ENCODE results near the gene MICAL2. TPM values are rescaled to one million over a fixed set of nuclear protein-coding genes. Genes with fewer than 3 reads are reported as not detected.

MICAL2 gene
- total RNA-seq, 1 experiment from 2014 or later: 191 TPM

DNA sequence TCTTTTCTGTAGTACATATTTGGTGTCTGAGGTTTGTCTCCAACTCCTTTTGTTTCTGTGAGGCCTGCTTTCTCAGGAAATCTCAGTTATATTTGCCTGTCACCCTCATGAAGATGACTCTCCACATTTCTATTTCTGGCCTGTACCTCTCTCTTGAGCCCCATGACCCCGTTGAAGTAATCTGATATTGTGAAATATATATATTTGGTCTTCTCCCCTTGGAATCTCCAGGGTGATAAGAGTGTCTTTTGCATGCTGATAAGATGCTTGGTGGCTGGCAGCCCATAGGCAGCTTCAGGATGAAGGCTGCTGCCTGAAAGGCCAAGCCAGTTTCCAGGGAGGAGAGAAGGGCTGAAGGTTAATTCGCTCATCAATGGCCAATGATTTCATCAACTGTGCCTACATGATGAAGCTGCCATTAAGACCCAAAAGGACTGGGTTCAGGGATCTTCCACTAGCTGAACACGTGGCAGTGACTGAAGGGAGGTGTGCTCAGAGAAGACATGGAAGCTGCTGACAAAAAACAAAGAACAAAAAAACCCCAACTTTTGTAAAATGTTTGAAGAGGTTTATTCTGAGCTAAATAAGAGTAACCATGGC, 67.4 kb downstream of the MICAL2 start:
- CTCF ChIA-PET: interaction anchor here (2.2 kb wide), 1 partner anchor 14 kb away, joined by 11 read pairs; no protein-coding TSS in a partner anchor
- Mint-ChIP-seq H3K27ac (ENCODE audit: unreplicated experiment) (peak overlapping the region; percentile 66), H3K4me1 (ENCODE audit: low read depth, unreplicated experiment) (peaks cover 63% of the 10 kb centered on the region), H3K27me3 (ENCODE audit: unreplicated experiment) (no peaks in the 10 kb centered on the region), H3K4me3 (ENCODE audit: low read depth, unreplicated experiment) (no peak overlapping the region), H3K9me3 (ENCODE audit: low read depth, unreplicated experiment) (no peaks in the 10 kb centered on the region), H3K36me3 (ENCODE audit: insufficient read depth, unreplicated experiment) (peaks cover 44% of the 10 kb centered on the region)
- intact Hi-C loops (cut with micrococcal nuclease; ENCODE audit: unreplicated experiment): loop anchor here (5.0 kb wide), 1 partner anchor 51 kb away; no protein-coding TSS in a partner anchor
- no TSS peak for BruUV-seq (replicated peaks)
- TF ChIP-seq, protein P1, sequence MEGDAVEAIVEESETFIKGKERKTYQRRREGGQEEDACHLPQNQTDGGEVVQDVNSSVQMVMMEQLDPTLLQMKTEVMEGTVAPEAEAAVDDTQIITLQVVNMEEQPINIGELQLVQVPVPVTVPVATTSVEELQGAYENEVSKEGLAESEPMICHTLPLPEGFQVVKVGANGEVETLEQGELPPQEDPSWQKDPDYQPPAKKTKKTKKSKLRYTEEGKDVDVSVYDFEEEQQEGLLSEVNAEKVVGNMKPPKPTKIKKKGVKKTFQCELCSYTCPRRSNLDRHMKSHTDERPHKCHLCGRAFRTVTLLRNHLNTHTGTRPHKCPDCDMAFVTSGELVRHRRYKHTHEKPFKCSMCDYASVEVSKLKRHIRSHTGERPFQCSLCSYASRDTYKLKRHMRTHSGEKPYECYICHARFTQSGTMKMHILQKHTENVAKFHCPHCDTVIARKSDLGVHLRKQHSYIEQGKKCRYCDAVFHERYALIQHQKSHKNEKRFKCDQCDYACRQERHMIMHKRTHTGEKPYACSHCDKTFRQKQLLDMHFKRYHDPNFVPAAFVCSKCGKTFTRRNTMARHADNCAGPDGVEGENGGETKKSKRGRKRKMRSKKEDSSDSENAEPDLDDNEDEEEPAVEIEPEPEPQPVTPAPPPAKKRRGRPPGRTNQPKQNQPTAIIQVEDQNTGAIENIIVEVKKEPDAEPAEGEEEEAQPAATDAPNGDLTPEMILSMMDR (IDR thresholded peaks at IDR 0.05; ENCODE audit: unreplicated experiment): no peak
- no peak for DNase-seq

DNA sequence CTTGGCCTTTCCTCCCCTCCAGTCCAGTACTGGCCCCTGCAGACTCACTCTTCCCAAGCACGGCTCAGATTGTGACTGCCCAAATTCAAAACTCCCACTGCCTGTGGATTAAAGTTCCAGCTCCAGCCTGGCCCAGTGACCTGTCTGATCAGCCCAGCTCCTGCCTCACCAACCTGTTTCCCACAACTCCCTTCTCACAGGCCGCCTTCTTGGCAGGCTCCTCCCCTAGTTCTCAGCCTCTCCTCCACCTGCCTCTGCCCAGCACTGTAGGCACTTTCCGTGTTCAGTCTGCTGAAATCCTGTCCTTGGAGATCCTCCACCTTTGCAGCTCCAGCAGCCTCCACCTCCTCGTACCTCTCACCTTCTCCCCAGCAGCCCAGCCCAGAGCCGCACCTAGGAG, 68.6 kb downstream of the MICAL2 start:
- TF ChIP-seq, protein P1 (IDR thresholded peaks at IDR 0.05; ENCODE audit: unreplicated experiment): no peak
- CTCF ChIA-PET: interaction anchor here (0.8 to 2.2 kb wide), 3 partner anchors 12 to 135 kb away, joined by 3 to 11 read pairs (median 4); no protein-coding TSS in a partner anchor
- intact Hi-C loops (cut with micrococcal nuclease; ENCODE audit: unreplicated experiment): loop anchor here (5.0 kb wide), 1 partner anchor 52 kb away; no protein-coding TSS in a partner anchor
- BruUV-seq (replicated peaks): no TSS peak
- Mint-ChIP-seq H3K27ac (ENCODE audit: unreplicated experiment) (peak overlapping the region; percentile 66), H3K9me3 (ENCODE audit: low read depth, unreplicated experiment) (no peaks in the 10 kb centered on the region), H3K36me3 (ENCODE audit: insufficient read depth, unreplicated experiment) (peaks cover 49% of the 10 kb centered on the region), H3K4me1 (ENCODE audit: low read depth, unreplicated experiment) (peaks cover 71% of the 10 kb centered on the region), H3K27me3 (ENCODE audit: unreplicated experiment) (no peaks in the 10 kb centered on the region), H3K4me3 (ENCODE audit: low read depth, unreplicated experiment) (peak overlapping the region; percentile 15)
- peak; percentile 52 for DNase-seq

DNA sequence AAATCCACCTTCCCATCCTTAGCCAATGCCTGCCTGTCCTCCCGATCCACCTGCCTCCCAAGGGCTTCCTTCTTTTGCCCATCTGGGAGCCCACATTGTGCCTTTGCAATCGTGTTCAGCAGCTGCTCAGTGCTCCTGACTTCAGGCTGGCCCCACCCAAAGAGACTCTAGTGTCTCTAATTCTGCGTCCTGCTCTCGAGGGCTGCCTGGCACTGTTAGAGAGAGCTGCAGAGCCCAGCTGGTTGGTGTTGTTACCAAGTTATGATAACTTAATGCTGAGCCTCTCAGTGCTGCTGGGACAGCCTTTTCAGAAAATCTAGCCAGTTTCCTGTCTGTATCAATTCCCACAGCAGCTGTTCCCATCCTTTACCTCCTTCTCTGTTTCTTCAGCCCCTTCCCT, 69.1 kb downstream of the MICAL2 start:
- H3K9me3 Mint-ChIP-seq (ENCODE audit: low read depth, unreplicated experiment): no peaks in the 10 kb centered on the region
- no peak for DNase-seq
- intact Hi-C loops (cut with micrococcal nuclease; ENCODE audit: unreplicated experiment): loop anchor here (5.0 kb wide), 1 partner anchor 52 kb away; no protein-coding TSS in a partner anchor
- TF ChIP-seq, protein P1 (IDR thresholded peaks at IDR 0.05; ENCODE audit: unreplicated experiment): no peak
- no TSS peak for BruUV-seq (replicated peaks)
- peaks cover 71% of the 10 kb centered on the region for H3K4me1 Mint-ChIP-seq (ENCODE audit: low read depth, unreplicated experiment)
- CTCF ChIA-PET: interaction anchor here (0.8 to 2.2 kb wide), 3 partner anchors 11 to 135 kb away, joined by 3 to 11 read pairs (median 4); no protein-coding TSS in a partner anchor
- peak overlapping the region; percentile 66 for H3K27ac Mint-ChIP-seq (ENCODE audit: unreplicated experiment)
- no peaks in the 10 kb centered on the region for H3K27me3 Mint-ChIP-seq (ENCODE audit: unreplicated experiment)
- H3K36me3 Mint-ChIP-seq (ENCODE audit: insufficient read depth, unreplicated experiment): peaks cover 49% of the 10 kb centered on the region
- peak overlapping the region; percentile 15 for H3K4me3 Mint-ChIP-seq (ENCODE audit: low read depth, unreplicated experiment)

DNA sequence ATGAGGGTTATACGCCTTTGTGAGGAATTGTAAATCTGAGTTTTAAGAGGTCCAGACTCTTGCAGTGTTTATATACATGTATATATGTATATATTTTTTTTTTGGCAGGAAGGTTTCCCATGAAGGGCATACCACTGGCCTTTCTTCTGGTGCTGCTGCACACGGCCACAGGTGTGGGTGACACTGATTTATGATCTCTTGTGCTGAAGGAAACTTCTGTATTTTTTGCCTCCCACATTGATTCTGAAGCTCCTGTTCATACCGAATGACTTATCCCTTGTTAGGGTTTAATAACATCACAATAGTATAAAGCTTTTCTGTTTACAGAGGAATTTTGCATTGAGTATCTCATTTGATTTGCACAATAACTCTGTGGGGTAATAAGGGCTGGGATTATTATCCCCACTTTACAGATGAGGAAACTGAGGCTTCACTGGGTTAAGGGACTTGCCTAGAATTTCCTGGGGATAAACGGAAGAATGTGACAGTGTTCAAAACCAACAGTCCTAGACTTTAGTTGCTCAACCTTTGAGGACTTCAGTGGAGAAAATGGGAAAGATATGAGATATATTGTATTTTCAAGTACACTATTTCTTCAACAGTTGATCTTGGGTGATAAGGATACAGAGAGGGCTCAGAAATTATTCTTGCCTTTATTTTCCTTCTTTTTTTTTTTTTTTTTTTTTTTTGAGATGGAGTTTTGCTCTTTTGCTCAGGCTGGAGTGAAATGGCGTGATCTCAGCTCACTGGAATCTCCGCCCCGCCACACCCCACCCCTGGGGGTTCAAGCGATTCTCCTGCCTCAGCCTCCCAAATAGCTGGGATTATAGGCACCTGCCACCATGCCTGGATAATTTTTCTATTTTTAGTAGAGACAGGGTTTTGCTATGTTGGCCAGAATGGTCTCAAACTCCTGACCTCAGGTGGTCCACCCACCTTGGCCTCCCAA, 70.1 kb downstream of the MICAL2 start:
- Mint-ChIP-seq H3K4me3 (ENCODE audit: low read depth, unreplicated experiment) (peak overlapping the region; percentile 15), H3K4me1 (ENCODE audit: low read depth, unreplicated experiment) (peaks cover 65% of the 10 kb centered on the region), H3K27me3 (ENCODE audit: unreplicated experiment) (no peaks in the 10 kb centered on the region), H3K27ac (ENCODE audit: unreplicated experiment) (peak overlapping the region; percentile 66), H3K36me3 (ENCODE audit: insufficient read depth, unreplicated experiment) (peaks cover 49% of the 10 kb centered on the region), H3K9me3 (ENCODE audit: low read depth, unreplicated experiment) (no peaks in the 10 kb centered on the region)
- TF ChIP-seq, protein P1 (IDR thresholded peaks at IDR 0.05; ENCODE audit: unreplicated experiment): no peak
- CTCF ChIA-PET: interaction anchor here (0.6 to 2.2 kb wide), 4 partner anchors 15 to 24 kb away, joined by 3 to 11 read pairs (median 6); no protein-coding TSS in a partner anchor
- no peak for DNase-seq
- BruUV-seq (replicated peaks): no TSS peak
- intact Hi-C loops (cut with micrococcal nuclease; ENCODE audit: unreplicated experiment): no loop called here
